IMR-90 (cell line): ENCODE data around the gene C1orf105. TPM values are rescaled to one million over a fixed set of nuclear protein-coding genes. Genes with fewer than 3 reads are reported as not detected.
A peak's percentile ranks its signal among the peaks of the same experiment; 100 is the strongest.

ENCODE experiments used
- ATAC-seq: fragments of 200-7000 bp; cut with Tn5 transposase; 2 replicates; pipeline ENCODE4 v1.9.1; 2020; ENCODE audit warnings: low read depth, mild to moderate bottlenecking, moderate library complexity
- BruUV-seq: library from RNA; stranded (reverse); fragments of 400-500 nt; replicated peaks from 2 replicates; lab custom pipeline; 2021; lab: Mats Ljungman, UMichigan
- CTCF ChIA-PET: fragments of 300-600 bp; formaldehyde crosslinking; extraction: SDS; loops from one replicate; lab custom pipeline; 2021; ENCODE audit warnings: antibody characterized with exemption; lab: Yijun Ruan, JAX
- POLR2A ChIA-PET: fragments of 300-600 bp; sonication (Branson Sonifier 250); formaldehyde crosslinking; loops from one replicate; lab custom pipeline; 2022; ENCODE audit warnings: antibody characterized with exemption; ENCODE audit not compliant: unreplicated experiment; lab: Charles Lee
- DNase-seq: peaks from one replicate; pipeline ENCODE4 v3.0.0; 2013
- H2AFZ ChIP-seq: replicated peaks from 2 replicates; pipeline ENCODE3; 2013; ENCODE audit warnings: low read length, mild to moderate bottlenecking; ENCODE audit not compliant: poor library complexity
- H2AK5ac ChIP-seq: 2 replicates; pipeline ENCODE4 v1.6.1; 2013; ENCODE audit warnings: low read depth, low read length, inconsistent platforms
- H2AK9ac ChIP-seq: replicated peaks from 2 replicates; pipeline ENCODE3; 2013; ENCODE audit warnings: mild to moderate bottlenecking, low read depth, low read length, moderate library complexity; ENCODE audit not compliant: poor library complexity
- H2BK120ac ChIP-seq: 2 replicates; pipeline ENCODE4 v1.6.1; 2013; ENCODE audit warnings: low read depth, low read length, inconsistent platforms
- H2BK15ac ChIP-seq: 3 replicates; pipeline ENCODE4 v1.6.1; 2013; ENCODE audit warnings: low read depth, low read length, inconsistent platforms
- H2BK20ac ChIP-seq: 2 replicates; pipeline ENCODE4 v1.6.1; 2013; ENCODE audit warnings: low read depth, mild to moderate bottlenecking, inconsistent platforms, low read length, moderate library complexity
- H2BK5ac ChIP-seq: 2 replicates; pipeline ENCODE4 v1.6.1; 2013; ENCODE audit warnings: mild to moderate bottlenecking, low read depth, low read length, inconsistent platforms; ENCODE audit not compliant: poor library complexity, severe bottlenecking
- H3K14ac ChIP-seq: replicated peaks from 2 replicates; pipeline ENCODE4 v1.6.1; 2013; ENCODE audit warnings: low read depth, low read length, inconsistent platforms
- H3K18ac ChIP-seq: 2 replicates; pipeline ENCODE4 v1.6.1; 2013; ENCODE audit warnings: low read depth, low read length, control low read depth
- H3K23ac ChIP-seq: 2 replicates; pipeline ENCODE4 v1.6.1; 2013; ENCODE audit warnings: low read depth, low read length, inconsistent platforms
- H3K27ac ChIP-seq: 2 replicates; pipeline ENCODE4 v1.5.1; 2013; ENCODE audit warnings: mild to moderate bottlenecking, control low read depth, low read length; ENCODE audit not compliant: insufficient read depth
- H3K27me3 ChIP-seq: 2 replicates; pipeline ENCODE4 v1.6.1; 2013; ENCODE audit warnings: low read length; ENCODE audit not compliant: control insufficient read depth, insufficient read depth
- H3K36me3 ChIP-seq: 2 replicates; pipeline ENCODE4 v1.6.1; 2013; ENCODE audit warnings: low read length, mixed read lengths; ENCODE audit not compliant: control insufficient read depth, insufficient read depth
- H3K4ac ChIP-seq: 2 replicates; pipeline ENCODE4 v1.6.1; 2013; ENCODE audit warnings: low read depth, low read length, inconsistent platforms
- H3K4me1 ChIP-seq: 2 replicates; pipeline ENCODE4 v1.6.1; 2013; ENCODE audit warnings: low read length, mixed read lengths; ENCODE audit not compliant: control insufficient read depth, insufficient read depth
- H3K4me2 ChIP-seq: 2 replicates; pipeline ENCODE4 v1.6.1; 2013; ENCODE audit warnings: low read depth, mild to moderate bottlenecking, control low read depth, low read length, moderate library complexity
- H3K4me3 ChIP-seq: 2 replicates; pipeline ENCODE4 v1.5.1; 2013; ENCODE audit warnings: low read depth, mild to moderate bottlenecking, control low read depth, low read length, moderate library complexity; ENCODE audit not compliant: insufficient read depth
- H3K56ac ChIP-seq: 2 replicates; pipeline ENCODE4 v1.6.1; 2013; ENCODE audit warnings: low read length, inconsistent platforms; ENCODE audit not compliant: insufficient read depth; ENCODE audit errors: extremely low read depth
- H3K79me1 ChIP-seq, 2 experiments: 2 replicates each; pipeline ENCODE4 v1.6.1; 2013; ENCODE audit warnings: low read length in 2 of 2, inconsistent platforms in 1 of 2, low read depth in 1 of 2
- H3K9ac ChIP-seq: 2 replicates; pipeline ENCODE4 v1.6.1; 2013; ENCODE audit warnings: low read depth, low read length, control low read depth
- H3K9me1 ChIP-seq: 2 replicates; pipeline ENCODE4 v1.6.1; 2013; ENCODE audit warnings: low read length, inconsistent platforms; ENCODE audit not compliant: insufficient read depth
- H3K9me3 ChIP-seq: 2 replicates; pipeline ENCODE4 v1.6.1; 2013; ENCODE audit warnings: low read length; ENCODE audit not compliant: control insufficient read depth, insufficient read depth
- H4K20me1 ChIP-seq: 2 replicates; pipeline ENCODE4 v1.6.1; 2013; ENCODE audit warnings: low read length, inconsistent platforms; ENCODE audit not compliant: insufficient read depth
- H4K5ac ChIP-seq: 2 replicates; pipeline ENCODE4 v1.6.1; 2013; ENCODE audit warnings: mild to moderate bottlenecking, low read depth, low read length, control low read depth
- H4K8ac ChIP-seq, 2 experiments: 2 replicates each; pipeline ENCODE4 v1.6.1; 2013; ENCODE audit warnings: low read depth in 2 of 2, low read length in 2 of 2, control low read depth in 1 of 2, inconsistent platforms in 1 of 2
- H4K91ac ChIP-seq: 2 replicates; pipeline ENCODE4 v1.6.1; 2013; ENCODE audit warnings: low read depth, low read length, inconsistent platforms; ENCODE audit not compliant: insufficient read depth
- CTCF ChIP-seq: conservative IDR thresholded peaks from 2 replicates; pipeline ENCODE4 v1.5.1; 2012; ENCODE audit warnings: mild to moderate bottlenecking, low read depth, low read length, improper control_type of control experiment
- MXI1 ChIP-seq: IDR thresholded peaks from 2 replicates; pipeline ENCODE4 v1.6.1; 2012; ENCODE audit warnings: low read depth, mild to moderate bottlenecking, low read length, moderate library complexity, borderline replicate concordance
- RCOR1 ChIP-seq: IDR thresholded peaks from 2 replicates; pipeline ENCODE4 v1.6.1; 2012; ENCODE audit warnings: mild to moderate bottlenecking, low read length, improper control_type of control experiment; ENCODE audit not compliant: insufficient replicate concordance
- SMC3 ChIP-seq: fragments of 150-350 bp; IDR thresholded peaks from 2 replicates; pipeline ENCODE4 v1.6.1; 2016; ENCODE audit warnings: low read depth, mild to moderate bottlenecking, antibody characterized with exemption, low read length, moderate library complexity
- WGBS, 2 experiments: methylation state at CpG; one replicate each; pipeline versions ENCODE4 v1.1.5 to v1.1.7; 2013; ENCODE audit warnings: missing lambda C conversion rate in 2 of 2; ENCODE audit not compliant: insufficient read length in 1 of 2; ENCODE audit errors: extremely low coverage in 2 of 2; 5-methylcytosine and 5-hydroxymethylcytosine counted together
- dilution Hi-C: fragments of 300-500 bp; cut with HindIII; formaldehyde crosslinking; loops from one replicate; pipeline ENCODE4 v1.14.3; 2018; ENCODE audit warnings: low sequenced_read_pairs; ENCODE audit not compliant: unreplicated experiment
- in situ Hi-C: fragments of 300-500 bp; cut with MboI; formaldehyde crosslinking; loops from 3 replicates; pipeline ENCODE4 v1.14.3; 2019; ENCODE audit warnings: low sequenced_read_pairs, inconsistent platforms, mixed read lengths
- intact Hi-C: fragments of 100-400 bp; cut with micrococcal nuclease; formaldehyde crosslinking; loops from 2 replicates; pipeline ENCODE4 v1.10.0; 2022
- polyA plus RNA-seq, 3 experiments: library from polyadenylated mRNA; depleted of rRNA; stranded (reverse); fragments of >200 nt; gene quantifications; 2 replicates each; pipeline ENCODE4 v1.2.3, GENCODE V29; 2012; ENCODE audit warnings: low replicate concordance in 1 of 3
- total RNA-seq: library from RNA; depleted of rRNA; stranded (reverse); fragments of >200 nt; gene quantifications from 2 replicates; pipeline ENCODE4 v1.2.3, GENCODE V29; 2012
- TF ChIP-seq, protein P1 (sequence below): fragments of 150-350 bp; IDR thresholded peaks from 2 replicates; pipeline ENCODE4 v1.6.1; 2016; ENCODE audit warnings: low read depth, mild to moderate bottlenecking, low read length, moderate library complexity, borderline replicate concordance

The C1orf105 gene
- total and polyA plus RNA-seq, 2 of the 4 experiments (the other 2 are of a cell fraction): not detected

DNA sequence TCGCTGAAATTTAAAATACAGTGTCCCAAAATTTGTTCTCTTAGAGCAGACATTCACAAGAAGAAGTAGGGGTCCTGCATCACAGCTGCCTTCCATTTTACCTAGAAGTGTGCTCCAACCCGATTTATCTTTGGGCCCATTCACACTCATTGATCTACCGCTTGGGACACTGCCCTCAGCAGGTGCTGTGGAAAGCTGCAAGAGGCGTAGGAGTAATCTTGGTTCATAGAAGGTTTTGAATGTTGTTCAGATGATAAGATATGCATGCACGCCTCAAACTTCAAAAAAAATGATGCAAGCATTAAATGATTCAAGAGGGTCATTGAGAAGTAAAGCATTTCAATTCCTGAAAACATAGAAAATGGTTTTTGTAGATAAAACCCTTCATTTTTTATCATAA is 18.6 kb upstream of the C1orf105 start:
- no peak overlapping the region for H2BK20ac ChIP-seq
- H3K36me3 ChIP-seq: no peaks in the 10 kb centered on the region
- H4K20me1 ChIP-seq: no peaks in the 10 kb centered on the region
- no peak overlapping the region for H2BK5ac ChIP-seq
- no peak overlapping the region for H3K27ac ChIP-seq
- ATAC-seq: no peak
- ChIA-PET POLR2A (no interaction called here), CTCF (interaction anchor here (1.0 kb wide), 1 partner anchor 398 kb away, joined by 3 read pairs; no protein-coding TSS in a partner anchor)
- TF ChIP-seq RCOR1 (no peak), CTCF (0 out of 2 replicates have a peak, but pooled peaks have one; percentile 8), SMC3 (no peak), MXI1 (no peak)
- TF ChIP-seq, protein P1, sequence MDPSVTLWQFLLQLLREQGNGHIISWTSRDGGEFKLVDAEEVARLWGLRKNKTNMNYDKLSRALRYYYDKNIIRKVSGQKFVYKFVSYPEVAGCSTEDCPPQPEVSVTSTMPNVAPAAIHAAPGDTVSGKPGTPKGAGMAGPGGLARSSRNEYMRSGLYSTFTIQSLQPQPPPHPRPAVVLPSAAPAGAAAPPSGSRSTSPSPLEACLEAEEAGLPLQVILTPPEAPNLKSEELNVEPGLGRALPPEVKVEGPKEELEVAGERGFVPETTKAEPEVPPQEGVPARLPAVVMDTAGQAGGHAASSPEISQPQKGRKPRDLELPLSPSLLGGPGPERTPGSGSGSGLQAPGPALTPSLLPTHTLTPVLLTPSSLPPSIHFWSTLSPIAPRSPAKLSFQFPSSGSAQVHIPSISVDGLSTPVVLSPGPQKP: no peak
- no peak overlapping the region for H2AFZ ChIP-seq
- no peak overlapping the region for H3K4me2 ChIP-seq
- no peak overlapping the region for H2BK15ac ChIP-seq
- H3K56ac ChIP-seq: no peak overlapping the region
- no peak overlapping the region for H2AK5ac ChIP-seq
- H3K9me3 ChIP-seq: no peaks in the 10 kb centered on the region
- H2BK120ac ChIP-seq: no peak overlapping the region
- H3K14ac ChIP-seq: no peak overlapping the region
- no peak overlapping the region for H3K4ac ChIP-seq
- peaks cover 3% of the 10 kb centered on the region for H3K4me1 ChIP-seq
- dilution Hi-C loops (no loop called here), in situ Hi-C loops (loop anchor here (25.0 kb wide), 1 partner anchor 590 kb away; no protein-coding TSS in a partner anchor), intact Hi-C loops (loop anchor here (5.0 kb wide), 1 partner anchor 600 kb away; no protein-coding TSS in a partner anchor)
- WGBS, 2 experiments: no CpG with 5 or more reads among the region's 5 CpGs
- H4K5ac ChIP-seq: no peak overlapping the region
- DNase-seq: no peak
- no peaks in the 10 kb centered on the region for H3K9me1 ChIP-seq
- no peaks in the 10 kb centered on the region for H3K27me3 ChIP-seq
- H4K8ac ChIP-seq: no peak overlapping the region
- H3K9ac ChIP-seq: no peak overlapping the region
- no peak overlapping the region for H3K4me3 ChIP-seq
- H4K91ac ChIP-seq: no peak overlapping the region
- BruUV-seq: no TSS peak
- H2AK9ac ChIP-seq: no peak overlapping the region
- no peak overlapping the region for H3K18ac ChIP-seq
- no peak overlapping the region for H3K23ac ChIP-seq
- H3K79me1 ChIP-seq: no peaks in the 10 kb centered on the region
